DND-41 (cell line): ENCODE data around the gene TPCN1.

Experiments used
- EZH2 ChIP-seq: IDR thresholded peaks from 3 replicates; pipeline ENCODE4 v1.6.1; 2012; ENCODE audit warnings: borderline replicate concordance, low read depth, mild to moderate bottlenecking, moderate library complexity, low read length, inconsistent platforms; ENCODE audit not compliant: severe bottlenecking
- TF ChIP-seq, protein P1 (sequence below): IDR thresholded peaks from 2 replicates; pipeline ENCODE4 v1.5.1; 2012; ENCODE audit warnings: borderline replicate concordance, low read length, moderate library complexity, mild to moderate bottlenecking; ENCODE audit not compliant: poor library complexity, severe bottlenecking; ENCODE audit errors: extremely low read depth

DNA sequence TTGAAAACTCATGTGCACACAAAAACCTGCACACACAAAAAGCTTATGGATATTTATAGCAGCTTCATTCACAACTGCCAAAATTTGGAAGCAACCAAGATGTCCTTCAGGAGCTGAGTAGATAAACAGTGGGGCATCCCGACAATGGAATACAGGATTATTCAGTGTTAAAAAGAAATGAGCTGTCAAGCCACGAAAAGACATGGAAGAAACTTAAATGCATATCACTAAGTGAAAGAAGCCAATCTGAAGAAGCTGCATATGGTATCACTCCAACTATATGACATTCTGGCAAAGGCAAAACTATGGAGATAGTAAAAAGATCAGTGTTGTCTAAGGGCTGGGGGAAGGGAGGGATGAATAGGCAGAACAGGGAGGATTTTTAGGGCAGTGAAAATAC, 5.2 kb upstream of the TPCN1 start:
- TF ChIP-seq, protein P1, sequence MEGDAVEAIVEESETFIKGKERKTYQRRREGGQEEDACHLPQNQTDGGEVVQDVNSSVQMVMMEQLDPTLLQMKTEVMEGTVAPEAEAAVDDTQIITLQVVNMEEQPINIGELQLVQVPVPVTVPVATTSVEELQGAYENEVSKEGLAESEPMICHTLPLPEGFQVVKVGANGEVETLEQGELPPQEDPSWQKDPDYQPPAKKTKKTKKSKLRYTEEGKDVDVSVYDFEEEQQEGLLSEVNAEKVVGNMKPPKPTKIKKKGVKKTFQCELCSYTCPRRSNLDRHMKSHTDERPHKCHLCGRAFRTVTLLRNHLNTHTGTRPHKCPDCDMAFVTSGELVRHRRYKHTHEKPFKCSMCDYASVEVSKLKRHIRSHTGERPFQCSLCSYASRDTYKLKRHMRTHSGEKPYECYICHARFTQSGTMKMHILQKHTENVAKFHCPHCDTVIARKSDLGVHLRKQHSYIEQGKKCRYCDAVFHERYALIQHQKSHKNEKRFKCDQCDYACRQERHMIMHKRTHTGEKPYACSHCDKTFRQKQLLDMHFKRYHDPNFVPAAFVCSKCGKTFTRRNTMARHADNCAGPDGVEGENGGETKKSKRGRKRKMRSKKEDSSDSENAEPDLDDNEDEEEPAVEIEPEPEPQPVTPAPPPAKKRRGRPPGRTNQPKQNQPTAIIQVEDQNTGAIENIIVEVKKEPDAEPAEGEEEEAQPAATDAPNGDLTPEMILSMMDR, result no peak
- TF ChIP-seq EZH2, result no peak
